ENCODE data around the gene GPANK1. TPM values are rescaled to one million over a fixed set of nuclear protein-coding genes. Genes with fewer than 3 reads are reported as not detected.

The GPANK1 gene
- total and polyA plus RNA-seq, 9 of the 15 experiments (the other 6 are each of a cell fraction or from before 2014, with no cell fraction given) = 32.2 to 111 (median 46.3) TPM

DNA sequence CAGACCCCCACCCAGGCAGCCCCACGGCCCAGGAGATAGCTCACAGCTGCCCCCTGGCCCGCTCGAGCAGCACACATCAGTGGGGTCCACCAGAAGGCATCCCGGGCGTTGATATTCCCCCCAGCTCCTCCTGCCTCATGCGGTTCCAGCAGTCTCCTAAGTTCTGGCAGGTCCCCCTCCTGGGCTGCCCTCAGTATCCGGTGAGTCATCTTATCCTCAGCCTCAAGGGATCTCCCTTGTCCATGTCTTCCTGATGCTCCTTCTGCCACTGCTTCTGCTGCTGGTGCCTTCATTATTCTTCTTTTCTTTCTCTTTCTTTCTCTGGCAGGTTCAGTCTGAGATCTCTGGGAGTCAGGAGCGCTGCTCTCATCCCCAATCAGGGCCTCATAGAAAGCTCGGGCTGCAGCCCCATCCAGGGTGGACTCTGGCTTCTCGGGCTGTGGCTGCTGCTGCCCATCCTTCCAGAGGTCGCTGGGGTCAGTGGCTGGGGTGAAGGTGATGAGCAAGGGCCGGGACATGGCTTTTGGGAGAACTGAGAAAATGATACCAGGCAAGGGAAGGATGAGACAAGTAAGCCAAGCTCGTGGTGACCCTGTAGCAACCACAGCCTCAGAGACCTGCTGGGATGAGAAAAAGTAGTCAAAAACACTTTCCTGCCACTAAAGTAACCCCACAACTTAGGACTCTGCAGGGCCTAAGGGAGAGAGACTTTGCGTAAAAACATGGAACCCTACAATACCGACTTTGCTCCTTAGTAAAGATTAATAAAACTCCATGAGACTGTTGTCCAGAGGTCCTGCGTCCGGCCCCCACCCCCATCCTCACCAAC lies 622 bp downstream of the GPANK1 start (continued):
- TF ChIP-seq ZNF280B (CRISPR knock-in tag; IDR thresholded peaks at IDR 0.05) (no peak), ZNF354B (CRISPR knock-in tag; IDR thresholded peaks at IDR 0.05) (0 out of 2 replicates have a peak, but pooled peaks have one; percentile 1), FOXJ3 (CRISPR knock-in tag; IDR thresholded peaks at IDR 0.05) (no peak), CCAR2 (IDR thresholded peaks at IDR 0.05; ENCODE audit: low read depth, low read length) (no peak), MYBL2 (IDR thresholded peaks at IDR 0.05; ENCODE audit: low read depth) (no peak), MYBL2 (CRISPR knock-in tag; IDR thresholded peaks at IDR 0.05; ENCODE audit: borderline replicate concordance) (no peak), ETS2 (tag; IDR thresholded peaks at IDR 0.05; ENCODE audit: borderline replicate concordance, poor library complexity, severe bottlenecking) (no peak), KDM1A (IDR thresholded peaks at IDR 0.05) (no peak), ZNF507 (tag; conservative IDR thresholded peaks at IDR 0.05) (no peak), FOXK1 (CRISPR knock-in tag; IDR thresholded peaks at IDR 0.05; ENCODE audit: borderline replicate concordance) (no peak; the same call in 1 of the 2 replicates), PHF8 (IDR thresholded peaks at IDR 0.05; ENCODE audit: borderline replicate concordance, low read length) (no peak), KAT2B (IDR thresholded peaks at IDR 0.05; ENCODE audit: low read depth, low read length) (no peak), FOXA1 (IDR thresholded peaks at IDR 0.05; ENCODE audit: borderline replicate concordance) (no peak), ZNF696 (CRISPR knock-in tag; conservative IDR thresholded peaks at IDR 0.05) (no peak), GABPB1 (CRISPR knock-in tag; IDR thresholded peaks at IDR 0.05) (peak; percentile 79)
- TF ChIP-seq, protein P1, sequence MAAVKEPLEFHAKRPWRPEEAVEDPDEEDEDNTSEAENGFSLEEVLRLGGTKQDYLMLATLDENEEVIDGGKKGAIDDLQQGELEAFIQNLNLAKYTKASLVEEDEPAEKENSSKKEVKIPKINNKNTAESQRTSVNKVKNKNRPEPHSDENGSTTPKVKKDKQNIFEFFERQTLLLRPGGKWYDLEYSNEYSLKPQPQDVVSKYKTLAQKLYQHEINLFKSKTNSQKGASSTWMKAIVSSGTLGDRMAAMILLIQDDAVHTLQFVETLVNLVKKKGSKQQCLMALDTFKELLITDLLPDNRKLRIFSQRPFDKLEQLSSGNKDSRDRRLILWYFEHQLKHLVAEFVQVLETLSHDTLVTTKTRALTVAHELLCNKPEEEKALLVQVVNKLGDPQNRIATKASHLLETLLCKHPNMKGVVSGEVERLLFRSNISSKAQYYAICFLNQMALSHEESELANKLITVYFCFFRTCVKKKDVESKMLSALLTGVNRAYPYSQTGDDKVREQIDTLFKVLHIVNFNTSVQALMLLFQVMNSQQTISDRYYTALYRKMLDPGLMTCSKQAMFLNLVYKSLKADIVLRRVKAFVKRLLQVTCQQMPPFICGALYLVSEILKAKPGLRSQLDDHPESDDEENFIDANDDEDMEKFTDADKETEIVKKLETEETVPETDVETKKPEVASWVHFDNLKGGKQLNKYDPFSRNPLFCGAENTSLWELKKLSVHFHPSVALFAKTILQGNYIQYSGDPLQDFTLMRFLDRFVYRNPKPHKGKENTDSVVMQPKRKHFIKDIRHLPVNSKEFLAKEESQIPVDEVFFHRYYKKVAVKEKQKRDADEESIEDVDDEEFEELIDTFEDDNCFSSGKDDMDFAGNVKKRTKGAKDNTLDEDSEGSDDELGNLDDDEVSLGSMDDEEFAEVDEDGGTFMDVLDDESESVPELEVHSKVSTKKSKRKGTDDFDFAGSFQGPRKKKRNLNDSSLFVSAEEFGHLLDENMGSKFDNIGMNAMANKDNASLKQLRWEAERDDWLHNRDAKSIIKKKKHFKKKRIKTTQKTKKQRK (IDR thresholded peaks at IDR 0.05; ENCODE audit: borderline replicate concordance, low read depth, low read length) = no peak
- TF ChIP-seq, protein P2, sequence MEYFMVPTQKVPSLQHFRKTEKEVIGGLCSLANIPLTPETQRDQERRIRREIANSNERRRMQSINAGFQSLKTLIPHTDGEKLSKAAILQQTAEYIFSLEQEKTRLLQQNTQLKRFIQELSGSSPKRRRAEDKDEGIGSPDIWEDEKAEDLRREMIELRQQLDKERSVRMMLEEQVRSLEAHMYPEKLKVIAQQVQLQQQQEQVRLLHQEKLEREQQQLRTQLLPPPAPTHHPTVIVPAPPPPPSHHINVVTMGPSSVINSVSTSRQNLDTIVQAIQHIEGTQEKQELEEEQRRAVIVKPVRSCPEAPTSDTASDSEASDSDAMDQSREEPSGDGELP (CRISPR knock-in tag; IDR thresholded peaks at IDR 0.05; ENCODE audit: borderline replicate concordance) = peak; percentile 73; the same call in 1 of the 2 replicates
- TF ChIP-seq, protein P3, sequence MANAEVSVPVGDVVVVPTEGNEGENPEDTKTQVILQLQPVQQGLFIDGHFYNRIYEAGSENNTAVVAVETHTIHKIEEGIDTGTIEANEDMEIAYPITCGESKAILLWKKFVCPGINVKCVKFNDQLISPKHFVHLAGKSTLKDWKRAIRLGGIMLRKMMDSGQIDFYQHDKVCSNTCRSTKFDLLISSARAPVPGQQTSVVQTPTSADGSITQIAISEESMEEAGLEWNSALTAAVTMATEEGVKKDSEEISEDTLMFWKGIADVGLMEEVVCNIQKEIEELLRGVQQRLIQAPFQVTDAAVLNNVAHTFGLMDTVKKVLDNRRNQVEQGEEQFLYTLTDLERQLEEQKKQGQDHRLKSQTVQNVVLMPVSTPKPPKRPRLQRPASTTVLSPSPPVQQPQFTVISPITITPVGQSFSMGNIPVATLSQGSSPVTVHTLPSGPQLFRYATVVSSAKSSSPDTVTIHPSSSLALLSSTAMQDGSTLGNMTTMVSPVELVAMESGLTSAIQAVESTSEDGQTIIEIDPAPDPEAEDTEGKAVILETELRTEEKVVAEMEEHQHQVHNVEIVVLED (CRISPR knock-in tag; IDR thresholded peaks at IDR 0.05) = no peak
